HG02938 (cell line): Measurements from ENCODE around the gene ARHGAP6.
A peak's percentile ranks its signal among the peaks of the same experiment; 100 is the strongest.
"Not testable (repeated sequence)": the region's sequence is repeated elsewhere in the genome, so short reads cannot be mapped to it uniquely, and the experiment has no call there.

Experiments used
- ATAC-seq: cut with Tn5 transposase; IDR thresholded peaks from one replicate; pipeline ENCODE4 v1.9.1; 2021; ENCODE audit warnings: mild to moderate bottlenecking, moderate library complexity; ENCODE audit not compliant: unreplicated experiment

Gene ARHGAP6

GRCh38 chrX:11578301-11578700, 87.4 kb downstream of the ARHGAP6 start:
- not testable (repeated sequence) for ATAC-seq

- no peak for ATAC-seq
These were observed 88.1 kb downstream of the ARHGAP6 start for GRCh38 chrX:11577603-11578002.

- ATAC-seq, result no peak
These were observed 90.4 kb downstream of the ARHGAP6 start for GRCh38 chrX:11575332-11575731.

- ATAC-seq, result no peak
These were observed 98.0 kb downstream of the ARHGAP6 start for GRCh38 chrX:11567528-11568220.

GRCh38 chrX:11566789-11567188, 98.9 kb downstream of the ARHGAP6 start:
- no peak for ATAC-seq

GRCh38 chrX:11566173-11566572, 99.5 kb downstream of the ARHGAP6 start:
- no peak for ATAC-seq

GRCh38 chrX:11564546-11564945, 101.2 kb downstream of the ARHGAP6 start:
- ATAC-seq, result no peak

- no peak for ATAC-seq
These were observed 103.2 kb downstream of the ARHGAP6 start for GRCh38 chrX:11562570-11562969.

- ATAC-seq, result no peak
These were observed 106.7 kb downstream of the ARHGAP6 start for GRCh38 chrX:11558972-11559371.

- ATAC-seq, result no peak
These were observed 108.6 kb downstream of the ARHGAP6 start for GRCh38 chrX:11557120-11557519.

GRCh38 chrX:11555759-11556158, 110.0 kb downstream of the ARHGAP6 start:
- ATAC-seq, result no peak

- no peak for ATAC-seq
These were observed 112.1 kb downstream of the ARHGAP6 start for GRCh38 chrX:11553594-11553993.

- ATAC-seq, result no peak
These were observed 114.6 kb downstream of the ARHGAP6 start for GRCh38 chrX:11551151-11551550.

GRCh38 chrX:11546917-11547316, 118.8 kb downstream of the ARHGAP6 start:
- ATAC-seq, result no peak

GRCh38 chrX:11543249-11543648, 122.5 kb downstream of the ARHGAP6 start:
- ATAC-seq, result no peak

GRCh38 chrX:11541510-11541909, 124.2 kb downstream of the ARHGAP6 start:
- no peak for ATAC-seq

GRCh38 chrX:11540532-11541377, 125.0 kb downstream of the ARHGAP6 start:
- ATAC-seq, result no peak

GRCh38 chrX:11537141-11537540, 128.6 kb downstream of the ARHGAP6 start:
- no peak for ATAC-seq

GRCh38 chrX:11535156-11535919, 130.4 kb downstream of the ARHGAP6 start:
- ATAC-seq, result no peak

- ATAC-seq, result peak; percentile 82
These were observed 132.5 kb downstream of the ARHGAP6 start for GRCh38 chrX:11533199-11533651.

GRCh38 chrX:11532291-11533078, 133.2 kb downstream of the ARHGAP6 start:
- no peak for ATAC-seq
